ENCODE data around the gene FBXO34. TPM values are rescaled to one million over a fixed set of nuclear protein-coding genes. Genes with fewer than 3 reads are reported as not detected.

Gene FBXO34
- total and polyA plus RNA-seq, 2 of the 13 experiments (the other 11 are each of a cell fraction or from before 2014, with no cell fraction given) = 8.8 to 13.5 TPM

- no peak overlapping the region for H2AFZ ChIP-seq (ENCODE audit: low read length)
These were observed 26.6 kb downstream of the FBXO34 start for GRCh38 chr14:55297611-55298499.

More at GRCh38 chr14:55297611-55298499, 26.6 kb downstream of the FBXO34 start:
- no peak overlapping the region for H3K27ac ChIP-seq (ENCODE audit: extremely low read length, insufficient read depth, low read length)
- peak; percentile 18 for FAIRE-seq
- no peak overlapping the region for H3K4me2 ChIP-seq (ENCODE audit: low read depth, low read length)
- no peak overlapping the region for H3K4me3 ChIP-seq (replicated peaks in 1 of 3; ENCODE audit: insufficient read depth in 1 of 3, low read depth in 2 of 3, low read length in 3 of 3)
- H3K27me3 ChIP-seq (ENCODE audit: control insufficient read depth in 1 of 2, insufficient read depth in 2 of 2, low read length in 2 of 2) = no peaks in the 10 kb centered on the region
- in situ Hi-C loops (cut with HindIII; ENCODE audit: extremely low pct_ligation_motif_present, low pct_unique_long_range_greater_than_20kb) = no loop called here
- peaks cover 46% of the 10 kb centered on the region for H3K79me2 ChIP-seq (ENCODE audit: insufficient read depth, low read length)
- intact Hi-C loops (cut with micrococcal nuclease; ENCODE audit: unreplicated experiment) = no loop called here
- peaks cover 3% of the 10 kb centered on the region; the same call in 1 of the 2 replicates for H4K20me1 ChIP-seq (ENCODE audit: insufficient read depth, low read length)
- H3K9me3 ChIP-seq (ENCODE audit: low read length) = no peaks in the 10 kb centered on the region
- BruUV-seq (replicated peaks) = no TSS peak
- 82% methylated on average over 6 of the region's 6 CpGs for WGBS (ENCODE audit: low lambda C conversion rate)
- ATAC-seq = no peak
- no peak overlapping the region for H3K9ac ChIP-seq (ENCODE audit: insufficient read depth, low read depth, low read length)
- DNase-seq (ENCODE audit: low spot score) = peak; percentile 10
- peaks cover 3 to 9% of the 10 kb centered on the region in 2 experiments; a peak in 3 of 5 replicates for H3K36me3 ChIP-seq (replicated peaks in 1 of 2; ENCODE audit: control insufficient read depth in 1 of 2, insufficient read depth in 2 of 2, low read length in 2 of 2)
- ChIA-PET CTCF (ENCODE audit: low intra/inter-chr PET ratio, low total read pairs) (no interaction called here), POLR2A (no interaction called here)
- H3K4me1 ChIP-seq (ENCODE audit: insufficient read depth, low read length) = peaks cover 18% of the 10 kb centered on the region
- no peak for TF ChIP-seq LBX2 (CRISPR knock-in tag; IDR thresholded peaks at IDR 0.05; ENCODE audit: borderline replicate concordance)
- no peak for TF ChIP-seq ZNF816 (CRISPR knock-in tag; IDR thresholded peaks at IDR 0.05; ENCODE audit: borderline replicate concordance)
- TF ChIP-seq HINFP (CRISPR knock-in tag; IDR thresholded peaks at IDR 0.05; ENCODE audit: low read depth) = no peak
- no peak for TF ChIP-seq POLR2AphosphoS5 (IDR thresholded peaks at IDR 0.05; ENCODE audit: low read depth, low read length)
- no peak for TF ChIP-seq ZFP91 (CRISPR knock-in tag; IDR thresholded peaks at IDR 0.05; ENCODE audit: borderline replicate concordance)
- TF ChIP-seq NRL (CRISPR knock-in tag; IDR thresholded peaks at IDR 0.05; ENCODE audit: borderline replicate concordance) = no peak
- TF ChIP-seq NFIC (IDR thresholded peaks at IDR 0.05; ENCODE audit: low read length) = no peak
- TF ChIP-seq STAG1 (CRISPR knock-in tag; IDR thresholded peaks at IDR 0.05) = 0 out of 2 replicates have a peak, but pooled peaks have one; percentile 9

All from HepG2 (cell line).